NT2/D1 (cell line): ENCODE data around the gene PGAP3.

ENCODE experiments used
- SUZ12 ChIP-seq: IDR thresholded peaks from 2 replicates; pipeline ENCODE4 v1.6.1; 2011; ENCODE audit not compliant: insufficient read length, insufficient read depth; ENCODE audit errors: extremely low read depth
- YY1 ChIP-seq: IDR thresholded peaks from 2 replicates; pipeline ENCODE4 v1.6.1; 2011; ENCODE audit not compliant: insufficient read length, insufficient read depth
- ZNF274 ChIP-seq: IDR thresholded peaks from 2 replicates; pipeline ENCODE4 v1.6.1; 2011; ENCODE audit warnings: mild to moderate bottlenecking, low read depth, low read length

DNA sequence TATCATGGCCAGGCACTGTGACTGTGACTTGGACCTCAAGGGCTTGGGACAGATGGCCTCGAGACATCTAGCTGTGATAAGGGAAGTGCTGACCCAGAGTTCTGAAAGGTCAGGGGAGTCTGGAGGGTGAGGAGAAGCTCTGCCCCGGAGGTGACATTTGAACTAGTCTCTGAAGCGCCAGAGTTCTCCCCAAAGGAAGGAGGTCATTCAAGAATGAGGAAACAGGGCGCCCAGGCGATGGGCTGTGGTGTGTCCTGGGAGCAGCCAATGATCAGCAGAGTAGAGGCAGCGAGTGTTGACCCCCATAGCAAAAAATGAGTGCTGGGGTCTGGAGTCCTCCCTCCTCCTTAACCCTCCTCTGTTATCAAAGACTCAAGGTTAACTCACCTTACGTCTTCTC is 46.0 kb downstream of the PGAP3 start:
- TF ChIP-seq YY1 (no peak), ZNF274 (no peak), SUZ12 (no peak)
